CD4-positive, alpha-beta T cell (primary cell): ENCODE results near the gene MRPS15. TPM values are rescaled to one million over a fixed set of nuclear protein-coding genes. Genes with fewer than 3 reads are reported as not detected.
"Not testable (repeated sequence)": the region's sequence is repeated elsewhere in the genome, so short reads cannot be mapped to it uniquely, and the experiment has no call there.

ENCODE experiments used
- ATAC-seq: fragments of 200-7000 bp; cut with Tn5 transposase; one replicate; pipeline ENCODE4 v1.10.0; 2022; ENCODE audit warnings: mild to moderate bottlenecking; ENCODE audit not compliant: poor library complexity
- CTCF ChIA-PET: fragments of 350-600 bp; sonication (Branson Sonifier 250); formaldehyde crosslinking; loops from one replicate; lab custom pipeline; 2021; ENCODE audit warnings: antibody characterized with exemption, inconsistent platforms; lab: Charles Lee
- POLR2A ChIA-PET: fragments of 350-600 bp; sonication (Branson Sonifier 250); formaldehyde crosslinking; loops from one replicate; lab custom pipeline; 2021; ENCODE audit warnings: antibody characterized with exemption, inconsistent platforms; lab: Charles Lee
- DNase-seq, 14 experiments: peaks; one replicate each; pipeline ENCODE4 v3.0.0-alpha.2; 2013 to 2020; ENCODE audit warnings: mixed read lengths in 2 of 14
- H3K27ac ChIP-seq, 2 donors: one replicate each; pipeline versions ENCODE4 v1.5.1 to v1.7.0; 2013; ENCODE audit warnings: low read length in 2 of 2, low read depth in 1 of 2, mild to moderate bottlenecking in 1 of 2
- H3K27me3 ChIP-seq, 2 experiments: 1 replicate in 1 of 2; 2 replicates in 1 of 2; pipeline versions ENCODE4 v1.6.1 to v1.7.0; 2013; ENCODE audit warnings: low read length in 2 of 2, control low read depth in 1 of 2, mild to moderate bottlenecking in 1 of 2, moderate library complexity in 1 of 2; ENCODE audit not compliant: insufficient read depth in 2 of 2, control insufficient read depth in 1 of 2
- H3K36me3 ChIP-seq: one replicate; pipeline ENCODE4 v1.6.1; 2013; ENCODE audit warnings: low read length, control low read depth; ENCODE audit not compliant: insufficient read depth
- H3K4me1 ChIP-seq: one replicate; pipeline ENCODE4 v1.6.1; 2013; ENCODE audit warnings: low read length, control low read depth; ENCODE audit not compliant: insufficient read depth
- H3K4me3 ChIP-seq: one replicate; pipeline ENCODE4 v1.5.1; 2013; ENCODE audit warnings: mild to moderate bottlenecking, low read length, moderate library complexity
- H3K9me3 ChIP-seq, 2 experiments: 1 replicate in 1 of 2; 2 replicates in 1 of 2; pipeline versions ENCODE4 v1.6.1 to v1.7.0; 2013; ENCODE audit warnings: low read length in 2 of 2, mild to moderate bottlenecking in 2 of 2, control low read depth in 1 of 2, moderate library complexity in 1 of 2; ENCODE audit not compliant: control insufficient read depth in 1 of 2, insufficient read depth in 1 of 2
- H3K27ac Mint-ChIP-seq: one replicate; pipeline ENCODE4 v1.8.0; 2020; ENCODE audit warnings: mixed read lengths
- H3K27me3 Mint-ChIP-seq: one replicate; pipeline ENCODE4 v1.8.0; 2021; ENCODE audit warnings: mixed read lengths
- H3K36me3 Mint-ChIP-seq: one replicate; pipeline ENCODE4 v1.8.0; 2021; ENCODE audit warnings: low read depth, mixed read lengths
- H3K4me1 Mint-ChIP-seq: one replicate; pipeline ENCODE4 v1.8.0; 2021; ENCODE audit warnings: low read depth, mixed read lengths
- H3K4me3 Mint-ChIP-seq: one replicate; pipeline ENCODE4 v1.8.0; 2020; ENCODE audit warnings: mild to moderate bottlenecking, mixed read lengths
- H3K9me3 Mint-ChIP-seq: one replicate; pipeline ENCODE4 v1.8.0; 2020; ENCODE audit warnings: mixed read lengths
- CTCF ChIP-seq: fragments of 200-600 bp; IDR thresholded peaks from one replicate; pipeline ENCODE4 v1.8.0; 2022; ENCODE audit warnings: antibody characterized with exemption, mild to moderate bottlenecking
- intact Hi-C, 2 experiments: fragments of 100-400 bp; cut with DNase I in 1 of 2; cut with micrococcal nuclease in 1 of 2; formaldehyde crosslinking; loops; one replicate each; pipeline versions ENCODE4 v1.15.1 to v1.9.0; 2023 to 2025; cut with DNase I, micrococcal nuclease
- polyA plus RNA-seq, 2 donors: library from polyadenylated mRNA; unstranded; fragments of 120-200 nt; gene quantifications; one replicate each; pipeline ENCODE4 v1.2.1, GENCODE V29; 2013
- total RNA-seq, 174 experiments: library from RNA in 2 of 174; stranded (reverse) in 2 of 174; gene quantifications; one replicate each; pipeline ENCODE4 v1.2.3 and lab custom pipeline; 2021 to 2026

MRPS15 gene
- total RNA-seq (10 to 100 TPM; 35.4 to 36.4 TPM), total RNA-seq (lab: John Stamatoyannopoulos, UW) (21.7 to 109 (median 32.2) reads per million in 172 experiments)
- polyA plus RNA-seq (2013, experiment 1 of 2) = 49.1 TPM
- polyA plus RNA-seq (2013, experiment 2 of 2) = 43.5 TPM

- Histone ChIP-seq H3K9me3 (no peaks in the 10 kb centered on the region), H3K4me1 (peaks cover 25% of the 10 kb centered on the region), H3K36me3 (peaks cover 27% of the 10 kb centered on the region), H3K27ac (peak within 1 kb of the TSS; percentile 90 to 93), H3K4me3 (peak within 1 kb of the TSS; percentile 97), H3K27me3 (no peaks in the 10 kb centered on the region)
- POLR2A ChIA-PET = interaction anchor here (0.6 to 1.9 kb wide), 17 partner anchors 9 to 301 kb away, joined by 3 to 50 read pairs (median 4); partner anchors contain the start of genes CSF3R, LSM10, OSCP1 and THRAP3
- TF ChIP-seq CTCF = no peak
- CTCF ChIA-PET = interaction anchor here (1.3 kb wide), 2 partner anchors 14 to 95 kb away, joined by 4 read pairs; partner anchors contain the start of gene OSCP1
- peak; percentile 96 for ATAC-seq
- Mint-ChIP-seq H3K36me3 (peaks cover 45% of the 10 kb centered on the region), H3K27me3 (no peaks in the 10 kb centered on the region), H3K4me3 (peak within 1 kb of the TSS; percentile 99), H3K4me1 (peaks cover 31% of the 10 kb centered on the region), H3K27ac (peak within 1 kb of the TSS; percentile 99), H3K9me3 (no peaks in the 10 kb centered on the region)
- intact Hi-C loops = loop anchor here (1.0 to 10.0 kb wide), 7 partner anchors 13 to 1599 kb away; partner anchors contain the start of genes OSCP1 (in 2 of the 2), CDCA8 (in 1 of the 2), LSM10 (in 1 of the 2) and PSMB2 (in 1 of the 2)
- DNase-seq = peak; percentile 84 to 97 (median 93)
These were observed at the start of gene MRPS15 for GRCh38 chr1:36463803-36464604. TSS of gene MRPS15 (minus strand) at chr1:36464384. CDS start at chr1:36464275, 109 bp downstream.

- ChIA-PET POLR2A (no interaction called here), CTCF (no interaction called here)
- no peak overlapping the region for H3K27ac Mint-ChIP-seq
- Histone ChIP-seq H3K27ac (no peak overlapping the region), H3K9me3 (no peaks in the 10 kb centered on the region), H3K27me3 (no peaks in the 10 kb centered on the region), H3K4me1 (no peaks in the 10 kb centered on the region), H3K4me3 (no peak overlapping the region), H3K36me3 (no peaks in the 10 kb centered on the region)
- no peak for TF ChIP-seq CTCF
- peaks cover 4% of the 10 kb centered on the region for H3K27me3 Mint-ChIP-seq
- intact Hi-C loops = no loop called here
- no peak overlapping the region for H3K4me3 Mint-ChIP-seq
- DNase-seq (no peak), ATAC-seq (no peak)
- no peaks in the 10 kb centered on the region for H3K9me3 Mint-ChIP-seq
- H3K4me1 Mint-ChIP-seq = no peaks in the 10 kb centered on the region
- H3K36me3 Mint-ChIP-seq = no peaks in the 10 kb centered on the region
These were observed 48.7 kb upstream of the MRPS15 start for GRCh38 chr1:36512842-36513241.

GRCh38 chr1:36511804-36512798 is 47.9 kb upstream of the MRPS15 start:
- Histone ChIP-seq H3K27ac (no peak overlapping the region), H3K4me1 (no peaks in the 10 kb centered on the region), H3K27me3 (no peaks in the 10 kb centered on the region), H3K9me3 (no peaks in the 10 kb centered on the region), H3K36me3 (no peaks in the 10 kb centered on the region), H3K4me3 (no peak overlapping the region)
- no peak for TF ChIP-seq CTCF
- Mint-ChIP-seq H3K27me3 (peaks cover 10% of the 10 kb centered on the region), H3K4me1 (no peaks in the 10 kb centered on the region), H3K36me3 (no peaks in the 10 kb centered on the region), H3K9me3 (no peaks in the 10 kb centered on the region), H3K27ac (no peak overlapping the region), H3K4me3 (no peak overlapping the region)
- ATAC-seq (no peak), DNase-seq (no peak)
- CTCF ChIA-PET = no interaction called here
- POLR2A ChIA-PET = no interaction called here
- intact Hi-C loops = no loop called here

- H3K4me1 Mint-ChIP-seq, H3K4me3 ChIP-seq, H3K4me1 ChIP-seq, H3K27ac Mint-ChIP-seq, H3K9me3 ChIP-seq, intact Hi-C loops, ATAC-seq, H3K36me3 Mint-ChIP-seq, POLR2A ChIA-PET, DNase-seq, H3K27ac ChIP-seq, CTCF ChIA-PET, H3K27me3 ChIP-seq, H3K9me3 Mint-ChIP-seq, H3K36me3 ChIP-seq, H3K4me3 Mint-ChIP-seq: not testable (repeated sequence)
- peaks cover 18% of the 10 kb centered on the region for H3K27me3 Mint-ChIP-seq
These were observed 47.0 kb upstream of the MRPS15 start for GRCh38 chr1:36511220-36511619.
